HepG2 (cell line): ENCODE results near the gene DCST2. TPM values are rescaled to one million over a fixed set of nuclear protein-coding genes. Genes with fewer than 3 reads are reported as not detected.

ENCODE experiments used
- AGO2 ChIP-seq: fragments of 200-400 bp; formaldehyde crosslinking; optimal IDR thresholded peaks from 2 replicates; pipeline ENCODE3; 2017; ENCODE audit warnings: mild to moderate bottlenecking, low read depth, low read length, moderate library complexity
- DNMT3B ChIP-seq: conservative IDR thresholded peaks from 2 replicates; pipeline ENCODE4 v1.6.1; 2016; ENCODE audit warnings: missing biosample characterization, control low read depth
- HNRNPLL ChIP-seq: fragments of 200-400 bp; formaldehyde crosslinking; IDR thresholded peaks from 2 replicates; pipeline ENCODE4 v1.6.1; 2017; ENCODE audit warnings: mild to moderate bottlenecking, low read depth, low read length; ENCODE audit not compliant: poor library complexity, severe bottlenecking
- NFKBIZ ChIP-seq: IDR thresholded peaks from 2 replicates; pipeline ENCODE4 v1.6.1; 2018; ENCODE audit warnings: missing genetic modification reagents, missing compliant biosample characterization
- RFX3 ChIP-seq: IDR thresholded peaks from 2 replicates; pipeline ENCODE4 v1.6.1; 2016; ENCODE audit warnings: missing biosample characterization, missing genetic modification reagents
- SOX5 ChIP-seq: IDR thresholded peaks from 2 replicates; pipeline ENCODE4 v1.6.1; 2016; ENCODE audit warnings: borderline replicate concordance
- TBX2 ChIP-seq: sonication (generic); formaldehyde crosslinking; IDR thresholded peaks from 2 replicates; pipeline ENCODE4 v1.5.0; 2020; ENCODE audit warnings: missing genetic modification reagents, mild to moderate bottlenecking, borderline replicate concordance
- TCF12 ChIP-seq, 2 experiments: fragments of 450-650 bp in 1 of 2; sonication (generic) in 1 of 2; formaldehyde crosslinking in 1 of 2; IDR thresholded peaks; 2 replicates each; pipeline versions ENCODE4 v1.6.1 to v1.8.0; 2017 to 2022; ENCODE audit warnings: antibody characterized with exemption in 1 of 2, mild to moderate bottlenecking in 1 of 2, missing genetic modification reagents in 1 of 2, moderate library complexity in 1 of 2
- ZIK1 ChIP-seq: sonication (generic); formaldehyde crosslinking; IDR thresholded peaks from 2 replicates; pipeline ENCODE4 v1.5.0; 2020; ENCODE audit warnings: mild to moderate bottlenecking, low read depth, missing genetic modification reagents, borderline replicate concordance
- ZNF124 ChIP-seq: sonication (generic); formaldehyde crosslinking; IDR thresholded peaks from 2 replicates; pipeline ENCODE4 v1.4.0; 2020; ENCODE audit warnings: missing genetic modification reagents
- ZNF343 ChIP-seq: sonication (generic); formaldehyde crosslinking; IDR thresholded peaks from 2 replicates; pipeline ENCODE4 v1.4.0; 2020; ENCODE audit warnings: mild to moderate bottlenecking, missing genetic modification reagents
- ZNF550 ChIP-seq: sonication (generic); formaldehyde crosslinking; IDR thresholded peaks from 2 replicates; pipeline ENCODE4 v1.4.0; 2020; ENCODE audit warnings: mild to moderate bottlenecking, missing genetic modification reagents, borderline replicate concordance
- ZNF577 ChIP-seq: sonication (generic); formaldehyde crosslinking; IDR thresholded peaks from 2 replicates; pipeline ENCODE4 v1.4.0; 2020; ENCODE audit warnings: mild to moderate bottlenecking, low read depth, missing genetic modification reagents, borderline replicate concordance
- ZNF678 ChIP-seq: sonication (generic); formaldehyde crosslinking; IDR thresholded peaks from 2 replicates; pipeline ENCODE4 v1.4.0; 2020; ENCODE audit warnings: mild to moderate bottlenecking, missing genetic modification reagents
- ZNF703 ChIP-seq: sonication (generic); formaldehyde crosslinking; IDR thresholded peaks from 2 replicates; pipeline ENCODE4 v1.5.1; 2020; ENCODE audit warnings: missing genetic modification reagents, mild to moderate bottlenecking, moderate library complexity, borderline replicate concordance
- ZNF747 ChIP-seq: sonication (generic); formaldehyde crosslinking; IDR thresholded peaks from 2 replicates; pipeline ENCODE4 v1.8.1; 2023; ENCODE audit warnings: missing genetic modification reagents, mild to moderate bottlenecking, borderline replicate concordance
- ZNF879 ChIP-seq: sonication (generic); formaldehyde crosslinking; IDR thresholded peaks from 2 replicates; pipeline ENCODE4 v1.8.1; 2023; ENCODE audit warnings: missing genetic modification reagents
- ZNF883 ChIP-seq: sonication (generic); formaldehyde crosslinking; IDR thresholded peaks from 2 replicates; pipeline ENCODE4 v1.5.1; 2020; ENCODE audit warnings: mild to moderate bottlenecking, missing genetic modification reagents; ENCODE audit errors: not compliant biosample characterization
- ZSCAN31 ChIP-seq: sonication (generic); formaldehyde crosslinking; IDR thresholded peaks from 2 replicates; pipeline ENCODE4 v1.5.0; 2020; ENCODE audit warnings: low read depth, mild to moderate bottlenecking, missing genetic modification reagents
- polyA plus RNA-seq, 8 experiments: library from polyadenylated mRNA; depleted of rRNA in 3 of 8; stranded (reverse) in 7 of 8; unstranded in 1 of 8; fragments of >200 nt; fragmentation: Illumina TruSeq in 4 of 8; extraction: Trizol in 4 of 8; gene quantifications; 2 replicates each; pipeline versions ENCODE4 v1.2.1 to v1.2.3, GENCODE V29; 2011 to 2016; ENCODE audit warnings: low read depth in 4 of 8, missing spikeins in 1 of 8, mixed read lengths in 1 of 8; ENCODE audit not compliant: insufficient read depth in 1 of 8
- total RNA-seq, 5 experiments: library from RNA; depleted of rRNA; stranded (reverse); fragments of >200 nt; fragmentation: Illumina TruSeq; extraction: Trizol; gene quantifications; 2 replicates each; pipeline ENCODE4 v1.2.3, GENCODE V29; 2016; ENCODE audit warnings: low read depth in 1 of 5
- TF ChIP-seq, protein P1 (sequence below): sonication (generic); formaldehyde crosslinking; conservative IDR thresholded peaks from 2 replicates; pipeline ENCODE4 v1.4.0; 2020; ENCODE audit warnings: missing genetic modification reagents
- TF ChIP-seq, protein P2 (sequence below): IDR thresholded peaks from 2 replicates; pipeline ENCODE4 v1.6.1; 2012; ENCODE audit warnings: inconsistent platforms
- TF ChIP-seq, protein P3 (sequence below): sonication (generic); formaldehyde crosslinking; IDR thresholded peaks from 2 replicates; pipeline ENCODE4 v1.8.1; 2022; ENCODE audit warnings: low read depth, mild to moderate bottlenecking, missing genetic modification reagents
- TF ChIP-seq, protein P4 (sequence below): sonication (generic); formaldehyde crosslinking; IDR thresholded peaks from 2 replicates; pipeline ENCODE4 v1.5.1; 2020; ENCODE audit warnings: missing genetic modification reagents, mild to moderate bottlenecking, borderline replicate concordance

DCST2 gene
- total and polyA plus RNA-seq, 2 of the 13 experiments (the other 11 are each of a cell fraction or from before 2014, with no cell fraction given) = 0.74 TPM; not detected in 1

DNA sequence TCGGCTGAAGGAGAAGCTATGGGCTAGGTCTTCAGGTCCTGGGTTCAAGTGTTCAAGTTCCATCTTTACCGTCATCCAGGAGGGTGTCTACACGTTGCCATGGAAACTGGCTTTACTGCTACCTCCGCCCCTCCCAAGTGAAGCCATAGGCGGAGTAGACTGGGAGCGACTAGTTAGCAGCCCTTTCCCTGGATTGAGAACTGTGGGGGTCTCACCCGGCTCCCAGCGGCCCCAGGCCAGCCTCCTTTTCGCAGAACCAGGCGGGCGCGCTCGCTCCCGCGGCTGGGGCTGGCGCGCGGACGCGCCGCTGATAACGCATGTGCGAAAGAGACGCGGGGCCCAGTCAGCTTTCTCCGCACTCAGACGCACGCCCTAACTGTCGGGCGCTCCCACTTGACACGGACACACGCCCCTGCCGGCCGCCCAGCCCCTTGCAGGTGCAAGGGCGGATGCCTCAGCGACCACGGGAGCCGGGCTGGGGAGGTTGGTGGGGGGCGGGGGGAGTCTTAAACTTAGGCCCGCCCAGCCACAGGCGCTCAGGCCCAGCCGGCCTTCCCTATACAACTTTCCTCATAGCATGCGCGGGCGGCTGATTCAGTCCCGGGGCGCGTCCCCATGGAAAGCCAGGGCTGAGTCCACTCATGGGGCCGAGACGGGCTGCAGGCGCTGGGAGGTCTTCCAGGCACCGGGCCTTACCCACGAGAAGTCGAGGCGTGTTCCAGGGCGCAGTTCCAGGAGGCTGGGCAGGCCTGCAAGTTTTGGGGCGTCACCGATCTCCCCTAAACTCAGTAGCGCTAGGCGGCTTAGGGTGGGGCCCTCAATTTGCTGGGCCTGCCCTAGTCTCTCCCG is 37.4 kb upstream of the DCST2 start (continued):
- TF ChIP-seq, protein P1, sequence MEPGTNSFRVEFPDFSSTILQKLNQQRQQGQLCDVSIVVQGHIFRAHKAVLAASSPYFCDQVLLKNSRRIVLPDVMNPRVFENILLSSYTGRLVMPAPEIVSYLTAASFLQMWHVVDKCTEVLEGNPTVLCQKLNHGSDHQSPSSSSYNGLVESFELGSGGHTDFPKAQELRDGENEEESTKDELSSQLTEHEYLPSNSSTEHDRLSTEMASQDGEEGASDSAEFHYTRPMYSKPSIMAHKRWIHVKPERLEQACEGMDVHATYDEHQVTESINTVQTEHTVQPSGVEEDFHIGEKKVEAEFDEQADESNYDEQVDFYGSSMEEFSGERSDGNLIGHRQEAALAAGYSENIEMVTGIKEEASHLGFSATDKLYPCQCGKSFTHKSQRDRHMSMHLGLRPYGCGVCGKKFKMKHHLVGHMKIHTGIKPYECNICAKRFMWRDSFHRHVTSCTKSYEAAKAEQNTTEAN (CRISPR knock-in tag) = no peak
- TF ChIP-seq ZNF879 (CRISPR knock-in tag) (no peak), ZIK1 (0 out of 2 replicates have a peak, but pooled peaks have one; percentile 24), TCF12 (IDR thresholded peaks at IDR 0.05) (no peak), TCF12 (CRISPR knock-in tag; IDR thresholded peaks at IDR 0.05) (no peak), ZNF577 (CRISPR knock-in tag) (no peak), AGO2 (peak; percentile 77), ZNF550 (CRISPR knock-in tag) (no peak), SOX5 (CRISPR knock-in tag) (no peak; the same call in 1 of the 2 replicates), NFKBIZ (CRISPR knock-in tag) (no peak), RFX3 (peak; percentile 55), ZNF747 (CRISPR knock-in tag) (peak; percentile 77; the same call in 1 of the 2 replicates), ZNF124 (CRISPR knock-in tag) (no peak), ZSCAN31 (CRISPR knock-in tag) (0 out of 2 replicates have a peak, but pooled peaks have one; percentile 65), ZNF343 (no peak), ZNF678 (no peak), DNMT3B (CRISPR knock-in tag) (no peak), ZNF703 (CRISPR knock-in tag) (no peak), HNRNPLL (peak; percentile 98), ZNF883 (CRISPR knock-in tag) (no peak), TBX2 (CRISPR knock-in tag) (peak; percentile 60; the same call in 1 of the 2 replicates)
- TF ChIP-seq, protein P2, sequence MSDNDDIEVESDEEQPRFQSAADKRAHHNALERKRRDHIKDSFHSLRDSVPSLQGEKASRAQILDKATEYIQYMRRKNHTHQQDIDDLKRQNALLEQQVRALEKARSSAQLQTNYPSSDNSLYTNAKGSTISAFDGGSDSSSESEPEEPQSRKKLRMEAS = peak; percentile 66; the same call in 1 of the 2 replicates
- TF ChIP-seq, protein P3, sequence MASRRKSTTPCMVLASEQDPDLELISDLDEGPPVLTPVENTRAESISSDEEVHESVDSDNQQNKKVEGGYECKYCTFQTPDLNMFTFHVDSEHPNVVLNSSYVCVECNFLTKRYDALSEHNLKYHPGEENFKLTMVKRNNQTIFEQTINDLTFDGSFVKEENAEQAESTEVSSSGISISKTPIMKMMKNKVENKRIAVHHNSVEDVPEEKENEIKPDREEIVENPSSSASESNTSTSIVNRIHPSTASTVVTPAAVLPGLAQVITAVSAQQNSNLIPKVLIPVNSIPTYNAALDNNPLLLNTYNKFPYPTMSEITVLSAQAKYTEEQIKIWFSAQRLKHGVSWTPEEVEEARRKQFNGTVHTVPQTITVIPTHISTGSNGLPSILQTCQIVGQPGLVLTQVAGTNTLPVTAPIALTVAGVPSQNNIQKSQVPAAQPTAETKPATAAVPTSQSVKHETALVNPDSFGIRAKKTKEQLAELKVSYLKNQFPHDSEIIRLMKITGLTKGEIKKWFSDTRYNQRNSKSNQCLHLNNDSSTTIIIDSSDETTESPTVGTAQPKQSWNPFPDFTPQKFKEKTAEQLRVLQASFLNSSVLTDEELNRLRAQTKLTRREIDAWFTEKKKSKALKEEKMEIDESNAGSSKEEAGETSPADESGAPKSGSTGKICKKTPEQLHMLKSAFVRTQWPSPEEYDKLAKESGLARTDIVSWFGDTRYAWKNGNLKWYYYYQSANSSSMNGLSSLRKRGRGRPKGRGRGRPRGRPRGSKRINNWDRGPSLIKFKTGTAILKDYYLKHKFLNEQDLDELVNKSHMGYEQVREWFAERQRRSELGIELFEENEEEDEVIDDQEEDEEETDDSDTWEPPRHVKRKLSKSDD (CRISPR knock-in tag) = no peak
- TF ChIP-seq, protein P4, sequence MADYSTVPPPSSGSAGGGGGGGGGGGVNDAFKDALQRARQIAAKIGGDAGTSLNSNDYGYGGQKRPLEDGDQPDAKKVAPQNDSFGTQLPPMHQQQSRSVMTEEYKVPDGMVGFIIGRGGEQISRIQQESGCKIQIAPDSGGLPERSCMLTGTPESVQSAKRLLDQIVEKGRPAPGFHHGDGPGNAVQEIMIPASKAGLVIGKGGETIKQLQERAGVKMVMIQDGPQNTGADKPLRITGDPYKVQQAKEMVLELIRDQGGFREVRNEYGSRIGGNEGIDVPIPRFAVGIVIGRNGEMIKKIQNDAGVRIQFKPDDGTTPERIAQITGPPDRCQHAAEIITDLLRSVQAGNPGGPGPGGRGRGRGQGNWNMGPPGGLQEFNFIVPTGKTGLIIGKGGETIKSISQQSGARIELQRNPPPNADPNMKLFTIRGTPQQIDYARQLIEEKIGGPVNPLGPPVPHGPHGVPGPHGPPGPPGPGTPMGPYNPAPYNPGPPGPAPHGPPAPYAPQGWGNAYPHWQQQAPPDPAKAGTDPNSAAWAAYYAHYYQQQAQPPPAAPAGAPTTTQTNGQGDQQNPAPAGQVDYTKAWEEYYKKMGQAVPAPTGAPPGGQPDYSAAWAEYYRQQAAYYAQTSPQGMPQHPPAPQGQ (CRISPR knock-in tag) = no peak
